Motor neuron (in vitro differentiated cells): ENCODE measurements around the gene YBEY. TPM values are rescaled to one million over a fixed set of nuclear protein-coding genes. Genes with fewer than 3 reads are reported as not detected.
"Not testable (repeated sequence)": the region's sequence is repeated elsewhere in the genome, so short reads cannot be mapped to it uniquely, and the experiment has no call there.

ENCODE experiments used
- ATAC-seq, 8 experiments: fragments of 200-7000 bp; cut with Tn5 transposase; replicated peaks in 6 of 8; 2 replicates each; pipeline ENCODE4 v1.8.0; 2021; ENCODE audit warnings: mild to moderate bottlenecking in 8 of 8, moderate library complexity in 8 of 8
- H3K27ac ChIP-seq, 2 donors: fragments of 250-450 bp; sonication (Bioruptor Pico); 2 replicates each; pipeline ENCODE4 v1.9.0; 2021; ENCODE audit warnings: antibody characterized with exemption in 2 of 2, mild to moderate bottlenecking in 2 of 2, moderate library complexity in 1 of 2
- H3K4me1 ChIP-seq, 2 donors: fragments of 250-450 bp; sonication (Bioruptor Pico); replicated peaks in 1 of 2; 2 replicates each; pipeline ENCODE4 v1.6.1; 2021; ENCODE audit warnings: antibody characterized with exemption in 2 of 2, mild to moderate bottlenecking in 2 of 2, moderate library complexity in 1 of 2
- H3K4me3 ChIP-seq, 5 donors: fragments of 250-450 bp; sonication (Bioruptor Pico); 2 replicates each; pipeline ENCODE4 v1.9.0; 2021; ENCODE audit warnings: antibody characterized with exemption in 5 of 5, mild to moderate bottlenecking in 5 of 5, moderate library complexity in 4 of 5
- WGBS, 10 experiments: fragments of 450-650 bp; shearing (Covaris generic); methylation state at CpG; one replicate each; pipeline ENCODE4 v1.0.0; 2022; 5-methylcytosine and 5-hydroxymethylcytosine counted together
- in situ Hi-C, 9 experiments: fragments of 400-800 bp; cut with MboI; loops; one replicate each; pipeline ENCODE4 v1.15.0; 2021; ENCODE audit warnings: low sequenced_read_pairs in 9 of 9, low pct_unique_long_range_greater_than_20kb in 2 of 9; ENCODE audit not compliant: unreplicated experiment in 9 of 9
- total RNA-seq, 8 experiments: library from RNA; unstranded; fragments of 300-600 nt; gene quantifications; 2 replicates each; pipeline versions ENCODE4 v1.2.3 to v1.2.4, GENCODE V29; 2022

YBEY gene
- 10 to 100 TPM; 19.4 to 43.8 (median 32.7) TPM for total RNA-seq

DNA sequence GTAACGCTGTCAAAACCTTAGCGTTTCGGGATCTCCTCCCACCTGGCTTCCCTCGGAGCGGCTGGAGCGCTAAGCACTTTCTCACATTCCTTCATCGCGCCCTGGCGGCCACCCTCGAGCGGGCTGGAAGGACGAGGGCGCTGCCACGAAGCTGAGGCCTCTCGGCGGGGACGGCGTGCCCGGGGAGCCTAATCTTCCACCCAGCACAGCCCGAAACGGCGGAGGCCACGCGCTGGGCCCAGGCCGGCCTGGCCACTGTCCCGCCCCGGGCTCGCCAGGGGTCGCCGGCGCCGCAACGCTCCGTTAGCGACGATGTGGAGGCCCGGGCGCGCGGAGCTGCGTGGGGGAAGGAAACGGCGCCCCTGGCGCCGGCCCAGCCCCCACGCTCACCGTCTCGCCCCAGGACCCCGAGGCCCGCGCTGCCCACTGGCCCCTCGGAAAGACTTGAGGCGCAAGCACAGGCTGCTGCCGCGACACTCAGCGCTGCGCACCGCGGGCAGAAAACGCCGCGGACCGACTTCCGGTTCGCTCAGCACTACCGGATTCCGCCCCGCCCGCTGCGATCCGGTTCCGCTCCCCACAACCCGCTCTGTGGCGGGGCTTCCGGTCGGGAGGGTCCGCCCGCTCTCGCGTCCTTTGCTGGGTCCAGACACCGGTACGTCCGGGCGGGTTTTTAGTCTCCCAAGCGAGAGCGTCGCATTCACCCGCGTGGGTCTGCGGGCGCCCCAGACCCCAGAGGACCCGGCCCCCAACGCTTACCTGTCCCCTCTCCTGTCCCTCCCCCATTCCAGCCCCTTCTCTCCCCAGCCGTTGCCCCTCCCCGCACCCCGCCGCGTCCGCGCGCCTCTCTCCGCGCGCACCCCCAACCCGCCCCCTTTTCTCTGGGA lies at the start of gene YBEY:
Gene YBEY (plus strand): TSS at position 582 of the 887 bp plus-strand sequence. CDS start 572 bp downstream, outside the sequence.
- H3K4me1 ChIP-seq: peaks cover 39 to 44% of the 10 kb centered on the region in 2 donors
- peak within 1 kb of the TSS; percentile 93 to 97 for H3K27ac ChIP-seq
- 0 to 4% (median 0%) methylated on average over 1 to 11 of the region's 105 CpGs; no CpG with 5 or more reads in 4 of the 10 experiments for WGBS, 10 experiments
- H3K4me3 ChIP-seq: peak within 1 kb of the TSS; percentile 60 to 100 (median 90)
- in situ Hi-C loops: no loop called here
- peak; percentile 84 to 96 (median 93) for ATAC-seq

DNA sequence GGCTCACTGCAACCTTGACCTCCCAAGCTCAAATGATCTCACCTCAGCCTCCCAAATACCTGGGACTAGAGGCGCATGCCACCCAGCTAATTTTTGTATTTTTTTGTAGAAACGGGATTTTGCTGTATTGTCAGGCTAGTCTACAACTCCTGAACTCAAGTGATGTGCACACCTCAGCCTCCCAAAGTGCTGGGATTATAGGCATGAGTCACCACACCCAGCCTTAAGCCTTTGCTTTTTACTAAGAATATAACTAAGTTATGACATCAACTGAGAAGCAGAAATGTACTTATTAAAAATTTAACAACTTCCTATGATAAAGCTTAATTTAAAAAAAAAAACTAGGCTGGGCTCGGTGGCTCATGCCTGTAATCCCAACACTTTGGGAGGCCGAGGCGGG lies 48.7 kb upstream of the YBEY start:
- in situ Hi-C loops: no loop called here
- no peak overlapping the region for H3K4me3 ChIP-seq
- WGBS, 10 experiments: 80 to 100% (median 92%) methylated on average over 1 to 4 of the region's 5 CpGs; no CpG with 5 or more reads in 6 of the 10 experiments
- ATAC-seq: no peak
- no peaks in the 10 kb centered on the region for H3K4me1 ChIP-seq
- no peak overlapping the region for H3K27ac ChIP-seq

DNA sequence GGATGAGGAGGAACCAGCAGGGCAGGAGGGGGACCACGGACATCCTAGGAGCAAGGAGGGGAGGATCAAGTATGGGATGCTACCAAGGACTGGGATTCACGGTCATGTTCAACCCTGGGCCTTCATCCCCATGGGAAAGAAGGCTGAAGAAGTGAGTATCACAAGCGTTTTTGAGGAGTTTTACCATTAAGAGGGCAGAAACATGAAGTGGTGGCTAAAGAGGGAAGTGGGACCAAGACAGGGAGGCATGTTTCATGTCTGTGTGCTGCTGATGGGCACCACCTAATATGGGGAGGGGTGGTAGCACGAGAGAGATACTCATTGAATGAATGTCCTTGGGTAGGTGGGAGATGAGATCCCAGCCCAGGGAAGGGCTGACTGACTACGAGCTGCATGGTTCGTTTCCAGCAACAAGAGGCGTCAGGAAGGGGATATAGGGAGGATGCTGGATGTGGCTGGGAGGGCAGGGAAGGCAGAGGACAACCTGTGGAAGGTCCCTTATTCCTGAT lies 46.3 kb upstream of the YBEY start:
- Histone ChIP-seq H3K4me1 (no peaks in the 10 kb centered on the region), H3K4me3 (no peak overlapping the region), H3K27ac (no peak overlapping the region)
- in situ Hi-C loops: no loop called here
- WGBS, 10 experiments: 93 to 100% (median 99%) methylated on average over 1 to 4 of the region's 7 CpGs; no CpG with 5 or more reads in 4 of the 10 experiments
- no peak for ATAC-seq

GRCh38 chr21:46241577-46241976 lies 44.6 kb upstream of the YBEY start:
- H3K4me1 ChIP-seq, H3K27ac ChIP-seq, H3K4me3 ChIP-seq, in situ Hi-C loops: not testable (repeated sequence)
- ATAC-seq: peak in 2 of 8 experiments; percentile 78 to 79
- 60 to 100% (median 87%) methylated on average over 1 of the region's 1 CpG; no CpG with 5 or more reads in 4 of the 10 experiments for WGBS, 10 experiments

- ATAC-seq: no peak
- no peak overlapping the region for H3K27ac ChIP-seq
Measured at GRCh38 chr21:46243325-46243724, 42.8 kb upstream of the YBEY start.

GRCh38 chr21:46243960-46244361 lies 42.2 kb upstream of the YBEY start:
- no peak overlapping the region for H3K27ac ChIP-seq
- H3K4me3 ChIP-seq: no peak overlapping the region
- ATAC-seq: no peak
- no peaks in the 10 kb centered on the region for H3K4me1 ChIP-seq
- in situ Hi-C loops: no loop called here
- WGBS, 10 experiments: 60 to 100% (median 100%) methylated on average over 1 to 2 of the region's 3 CpGs; no CpG with 5 or more reads in 5 of the 10 experiments

More at GRCh38 chr21:46243325-46243724, 42.8 kb upstream of the YBEY start:
- 92 to 97% (median 97%) methylated on average over 4 to 6 of the region's 8 CpGs; no CpG with 5 or more reads in 7 of the 10 experiments for WGBS, 10 experiments
- H3K4me3 ChIP-seq: no peak overlapping the region
- in situ Hi-C loops: no loop called here
- H3K4me1 ChIP-seq: no peaks in the 10 kb centered on the region

GRCh38 chr21:46244602-46245001 lies 41.5 kb upstream of the YBEY start:
- no peak overlapping the region for H3K4me3 ChIP-seq
- no peaks in the 10 kb centered on the region for H3K4me1 ChIP-seq
- no peak for ATAC-seq
- in situ Hi-C loops: no loop called here
- H3K27ac ChIP-seq: no peak overlapping the region
- 80 to 100% (median 98%) methylated on average over 2 to 5 of the region's 8 CpGs; no CpG with 5 or more reads in 7 of the 10 experiments for WGBS, 10 experiments

DNA sequence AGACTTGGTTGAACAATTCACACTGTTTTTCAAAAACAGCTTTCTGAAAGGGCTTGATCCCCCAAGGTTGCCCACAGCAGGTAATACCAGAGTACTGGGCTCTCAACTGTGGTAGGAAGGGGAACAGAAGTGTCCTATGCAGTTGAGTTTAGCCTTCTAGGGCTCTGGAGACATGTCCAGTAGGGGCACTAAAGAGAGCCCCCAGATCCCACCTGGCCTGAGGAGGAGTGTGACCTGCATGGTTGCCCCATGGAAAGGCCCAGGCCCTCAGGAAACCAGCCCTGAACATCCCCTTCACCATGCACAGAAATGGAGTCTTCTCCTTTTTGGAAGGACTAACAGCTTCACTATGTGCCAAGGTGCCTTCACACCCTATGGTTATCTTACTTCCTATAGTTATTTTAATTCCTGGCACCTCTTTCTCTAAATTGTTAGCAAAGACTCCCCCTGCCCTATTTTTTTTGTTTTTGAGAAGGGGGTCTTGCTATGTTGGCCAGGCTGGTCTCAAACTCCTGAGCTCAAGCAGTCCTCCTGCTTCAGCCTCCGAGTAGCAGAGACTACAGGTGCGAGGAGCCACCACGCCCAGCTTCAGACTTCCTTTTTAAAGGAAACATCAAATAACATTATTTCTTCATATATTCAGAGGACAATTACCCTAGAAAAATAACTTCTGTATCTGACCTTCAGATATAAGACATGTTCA lies 40.8 kb upstream of the YBEY start:
- Histone ChIP-seq H3K27ac (no peak overlapping the region), H3K4me1 (no peaks in the 10 kb centered on the region), H3K4me3 (no peak overlapping the region)
- 57 to 100% (median 91%) methylated on average over 1 to 3 of the region's 3 CpGs; no CpG with 5 or more reads in 2 of the 10 experiments for WGBS, 10 experiments
- ATAC-seq: no peak
- in situ Hi-C loops: no loop called here

DNA sequence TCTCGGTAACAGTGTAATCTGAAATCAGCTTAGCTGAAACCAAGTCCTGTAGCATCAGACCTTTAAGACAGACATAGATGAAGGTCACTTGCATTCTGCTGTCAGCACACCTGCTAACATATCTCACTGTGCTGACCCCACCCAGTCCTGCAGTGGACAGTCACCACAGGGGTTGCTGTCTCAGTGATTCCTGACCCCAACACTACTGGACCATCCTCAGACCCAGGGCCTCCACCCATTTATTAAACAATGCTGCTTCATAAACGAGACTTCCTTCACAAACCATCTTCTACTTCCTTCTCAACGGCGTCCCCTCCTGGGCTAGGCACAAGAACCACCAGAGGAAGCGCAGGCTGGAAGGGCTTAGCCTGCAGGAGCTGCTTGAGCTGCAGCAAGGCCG lies 39.8 kb upstream of the YBEY start:
- Histone ChIP-seq H3K27ac (no peak overlapping the region), H3K4me3 (no peak overlapping the region), H3K4me1 (no peaks in the 10 kb centered on the region)
- ATAC-seq: no peak
- 83 to 100% (median 100%) methylated on average over 1 to 5 of the region's 6 CpGs; no CpG with 5 or more reads in 3 of the 10 experiments for WGBS, 10 experiments
- in situ Hi-C loops: no loop called here

DNA sequence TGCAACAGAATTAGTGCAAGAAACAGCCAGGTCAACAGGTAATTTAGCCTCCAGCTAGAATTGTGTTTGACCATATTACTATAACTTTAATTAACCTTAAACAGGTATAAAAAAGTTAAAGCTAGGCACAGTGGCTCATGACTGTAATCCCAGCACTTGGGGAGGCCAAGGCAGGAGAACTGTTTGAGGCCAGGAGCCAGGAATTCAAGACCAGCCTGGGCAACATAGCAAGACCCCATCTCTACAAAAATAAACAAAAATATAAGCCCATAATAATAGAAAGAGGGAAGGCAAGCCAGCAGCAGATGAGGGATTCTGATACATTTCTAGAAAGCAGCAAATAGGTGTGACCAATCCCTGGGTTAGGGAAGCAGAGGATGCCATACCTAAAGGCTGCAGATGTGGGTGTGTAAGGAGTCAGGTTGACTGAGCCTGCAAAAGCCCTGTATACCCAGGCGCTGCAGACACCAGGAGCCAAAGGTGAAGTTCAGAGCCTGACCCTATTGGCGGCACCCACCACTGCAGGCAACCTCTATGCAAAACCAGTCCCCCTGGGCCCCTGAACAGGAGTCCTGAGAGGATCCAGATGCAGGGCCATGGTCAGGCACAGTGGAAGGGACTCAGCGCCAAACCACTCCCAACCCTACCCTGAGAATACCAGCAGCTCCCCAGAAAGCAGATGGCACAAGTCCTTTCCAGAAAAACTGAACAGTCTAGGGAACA lies 38.3 kb upstream of the YBEY start:
- no peak overlapping the region for H3K27ac ChIP-seq
- in situ Hi-C loops: no loop called here
- no peak for ATAC-seq
- H3K4me1 ChIP-seq: no peaks in the 10 kb centered on the region
- no peak overlapping the region for H3K4me3 ChIP-seq
- 100% methylated on average over 2 of the region's 3 CpGs; no CpG with 5 or more reads in 9 of the 10 experiments for WGBS, 10 experiments

GRCh38 chr21:46248422-46248782 lies 37.7 kb upstream of the YBEY start:
- ATAC-seq: no peak
- 60 to 100% (median 97%) methylated on average over 1 of the region's 1 CpG; no CpG with 5 or more reads in 1 of the 10 experiments for WGBS, 10 experiments
- Histone ChIP-seq H3K4me3 (no peak overlapping the region), H3K27ac (no peak overlapping the region), H3K4me1 (no peaks in the 10 kb centered on the region)
- in situ Hi-C loops: no loop called here

- Histone ChIP-seq H3K27ac (no peak overlapping the region), H3K4me1 (no peaks in the 10 kb centered on the region), H3K4me3 (no peak overlapping the region)
- 71 to 100% (median 89%) methylated on average over 1 to 2 of the region's 2 CpGs; no CpG with 5 or more reads in 2 of the 10 experiments for WGBS, 10 experiments
- no peak for ATAC-seq
- in situ Hi-C loops: no loop called here
Measured at GRCh38 chr21:46248827-46249226, 37.3 kb upstream of the YBEY start.
